Activated naive CD4-positive, alpha-beta T cell treated with anti-CD3 and anti-CD28 coated beads, Interleukin-2, amount 50 U/mL, for 72 hours (primary cell): ENCODE measurements around the gene CDH18. TPM values are rescaled to one million over a fixed set of nuclear protein-coding genes. Genes with fewer than 3 reads are reported as not detected.

ENCODE experiments used
- ATAC-seq, 2 donors: fragments of 150-1000 bp; cut with Tn5 transposase; 2 replicates each; pipeline ENCODE4 v1.10.0; 2021; ENCODE audit warnings: mild to moderate bottlenecking in 2 of 2, moderate library complexity in 2 of 2
- DNase-seq, 2 donors: peaks; one replicate each; pipeline ENCODE4 v3.0.0; 2021 to 2022; ENCODE audit warnings: low spot score in 2 of 2
- H3K27ac Mint-ChIP-seq, 2 donors: one replicate each; pipeline ENCODE4 v1.8.0; 2022; ENCODE audit warnings: mild to moderate bottlenecking in 2 of 2, mixed read lengths in 2 of 2
- H3K36me3 Mint-ChIP-seq, 2 donors: one replicate each; pipeline ENCODE4 v1.8.0; 2022; ENCODE audit warnings: mixed read lengths in 2 of 2
- H3K9me3 Mint-ChIP-seq, 2 donors: one replicate each; pipeline ENCODE4 v1.8.0; 2022; ENCODE audit warnings: mixed read lengths in 2 of 2
- total RNA-seq, 2 donors: library from RNA; stranded (reverse); gene quantifications; one replicate each; pipeline ENCODE4 v1.2.3, GENCODE V29; 2022

The CDH18 gene
- total RNA-seq, 2 donors from 2014 or later = not detected

DNA sequence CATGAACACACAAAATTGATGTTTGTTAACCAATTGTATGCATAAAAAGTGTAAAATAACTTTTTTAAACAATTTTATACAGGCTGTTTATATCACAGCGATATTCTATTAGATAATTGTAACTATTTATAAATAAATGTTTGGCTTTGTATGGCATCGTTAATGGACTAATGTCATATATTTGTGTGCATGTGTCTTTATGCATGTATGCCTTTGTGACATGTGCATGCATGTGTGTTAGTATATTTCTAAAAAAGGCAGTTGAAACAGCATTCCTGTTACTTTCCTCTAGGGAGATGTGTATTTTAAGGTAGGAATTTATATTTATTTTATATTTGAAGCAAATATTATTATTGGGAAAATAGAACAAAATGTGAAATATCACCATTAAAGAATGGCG lies 268.9 kb downstream of the CDH18 start:
- DNase-seq (no peak), ATAC-seq (no peak)
- peaks cover 0 to 4% of the 10 kb centered on the region in 2 donors for H3K9me3 Mint-ChIP-seq
- no peak overlapping the region for H3K27ac Mint-ChIP-seq
- no peaks in the 10 kb centered on the region for H3K36me3 Mint-ChIP-seq

DNA sequence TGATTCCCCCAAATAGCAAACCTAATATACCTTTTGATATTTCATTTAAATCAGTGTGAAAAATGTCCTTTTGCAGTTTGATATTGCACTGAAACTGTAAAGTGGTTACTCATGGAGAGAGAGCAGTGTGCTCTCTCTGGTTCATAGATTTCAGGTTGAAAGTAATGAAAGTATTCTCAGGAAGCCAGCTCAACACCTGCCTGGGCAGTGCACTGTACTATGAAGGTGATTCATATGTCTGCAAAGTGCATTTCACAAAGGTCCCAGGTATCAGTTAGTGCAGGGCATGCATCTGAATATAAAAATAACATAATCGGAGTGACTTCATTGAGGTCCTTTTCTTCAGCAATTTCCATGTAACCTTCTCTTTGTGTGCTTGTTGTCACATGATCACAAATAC lies 274.3 kb downstream of the CDH18 start:
- ATAC-seq = no peak
- Mint-ChIP-seq H3K27ac (no peak overlapping the region), H3K36me3 (no peaks in the 10 kb centered on the region)

DNA sequence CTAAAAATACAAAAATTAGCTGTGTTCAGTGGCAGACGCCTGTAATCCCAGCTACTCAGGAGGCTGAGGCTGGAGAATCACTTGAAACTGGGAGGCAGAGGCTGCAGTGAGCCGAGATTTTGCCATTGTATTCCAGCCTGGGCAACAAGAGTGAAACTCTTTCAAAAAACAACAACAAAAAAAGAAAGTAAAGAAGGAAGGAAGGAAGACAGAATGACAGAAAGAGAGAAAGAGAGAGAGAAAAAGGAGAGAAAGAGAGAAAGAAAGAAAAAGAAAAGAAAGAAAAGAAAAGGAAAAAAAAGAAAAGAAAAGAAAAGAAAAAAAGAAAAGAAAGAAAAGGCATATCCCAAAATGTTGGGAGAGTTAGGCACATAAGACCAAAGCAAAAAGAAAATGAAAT lies 278.6 kb downstream of the CDH18 start:
- DNase-seq (no peak), ATAC-seq (no peak)
- peaks cover 9 to 28% of the 10 kb centered on the region in 2 donors for H3K9me3 Mint-ChIP-seq
- no peak overlapping the region for H3K27ac Mint-ChIP-seq
- no peaks in the 10 kb centered on the region for H3K36me3 Mint-ChIP-seq

More for the DNA sequence above, 274.3 kb downstream of the CDH18 start:
- H3K9me3 Mint-ChIP-seq = peaks cover 9 to 12% of the 10 kb centered on the region in 2 donors
- DNase-seq = no peak

DNA sequence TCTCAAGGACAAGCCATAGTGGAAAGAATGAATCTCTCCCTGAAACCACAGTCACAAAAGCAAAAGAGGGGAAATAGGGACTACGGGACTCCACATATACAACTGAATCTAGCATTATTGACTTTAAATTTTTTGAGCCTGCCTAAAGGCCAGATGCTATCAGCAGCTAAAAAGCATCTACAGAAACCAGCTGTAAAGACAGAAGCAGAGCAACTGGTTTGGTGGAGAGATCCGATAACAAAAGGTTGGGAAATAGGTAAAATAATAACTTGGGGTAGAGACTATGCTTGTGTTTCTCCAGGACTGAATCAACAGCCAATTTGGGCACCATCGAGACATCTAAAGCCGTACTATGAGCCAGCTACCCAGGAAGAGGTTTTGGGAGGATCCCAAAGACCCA lies 281.2 kb downstream of the CDH18 start:
- Mint-ChIP-seq H3K9me3 (peaks cover 10 to 30% of the 10 kb centered on the region in 2 donors), H3K36me3 (no peaks in the 10 kb centered on the region), H3K27ac (no peak overlapping the region)
- DNase-seq (no peak), ATAC-seq (no peak)

DNA sequence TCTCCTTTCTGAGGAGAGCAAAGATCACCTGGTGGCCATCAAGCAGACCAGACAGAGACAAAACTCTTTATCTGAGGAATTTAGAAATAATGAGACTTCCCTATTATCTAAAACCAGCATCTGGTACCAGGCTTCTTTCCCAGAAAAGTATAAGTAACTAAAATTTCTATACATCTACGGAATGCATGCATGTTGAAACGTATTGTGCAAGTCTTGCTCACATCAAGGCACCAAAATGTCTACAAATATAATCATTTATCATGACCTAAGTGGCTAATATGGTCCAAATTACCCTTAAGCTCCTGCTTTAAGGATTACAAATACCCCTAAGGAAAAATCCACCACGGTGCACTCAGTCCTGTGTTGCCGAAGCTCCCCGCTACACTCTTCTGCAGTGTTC lies 286.3 kb downstream of the CDH18 start:
- DNase-seq (no peak), ATAC-seq (no peak)
- H3K36me3 Mint-ChIP-seq = no peaks in the 10 kb centered on the region
- peaks cover 5 to 16% of the 10 kb centered on the region in 2 donors for H3K9me3 Mint-ChIP-seq
- H3K27ac Mint-ChIP-seq = no peak overlapping the region

DNA sequence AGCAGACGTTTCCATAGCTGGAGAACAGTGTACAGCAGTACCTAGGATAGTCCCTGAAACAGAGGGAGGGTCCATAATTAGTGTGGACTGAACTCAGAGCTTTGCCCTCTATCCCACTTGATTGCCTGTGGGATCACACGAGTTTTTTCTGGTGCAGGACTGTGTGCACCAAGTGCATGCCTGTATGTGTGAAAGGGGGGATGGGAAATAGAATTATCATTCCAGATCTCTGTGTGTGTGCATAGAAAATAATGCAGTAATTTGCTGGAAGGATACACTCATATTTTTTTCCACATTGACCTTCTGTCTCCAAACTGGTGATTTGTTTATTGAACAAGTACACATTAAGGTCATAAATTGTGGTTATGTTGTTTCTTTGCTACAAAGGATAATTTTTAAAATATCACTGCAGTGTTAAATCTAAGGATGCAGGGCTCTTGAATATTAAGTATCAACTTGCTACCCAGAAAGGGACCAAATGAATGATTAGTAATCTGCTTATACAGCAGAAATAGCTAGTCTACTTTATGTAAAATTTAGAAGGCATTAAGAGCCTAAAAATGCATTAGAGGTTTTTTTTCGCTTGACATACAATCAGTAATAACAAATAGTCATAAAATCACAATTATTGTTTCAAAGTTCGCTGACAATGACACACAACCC lies 292.9 kb downstream of the CDH18 start:
- no peak for ATAC-seq
- no peak for DNase-seq
- Mint-ChIP-seq H3K9me3 (peaks cover 5 to 10% of the 10 kb centered on the region in 2 donors), H3K27ac (no peak overlapping the region), H3K36me3 (no peaks in the 10 kb centered on the region)

DNA sequence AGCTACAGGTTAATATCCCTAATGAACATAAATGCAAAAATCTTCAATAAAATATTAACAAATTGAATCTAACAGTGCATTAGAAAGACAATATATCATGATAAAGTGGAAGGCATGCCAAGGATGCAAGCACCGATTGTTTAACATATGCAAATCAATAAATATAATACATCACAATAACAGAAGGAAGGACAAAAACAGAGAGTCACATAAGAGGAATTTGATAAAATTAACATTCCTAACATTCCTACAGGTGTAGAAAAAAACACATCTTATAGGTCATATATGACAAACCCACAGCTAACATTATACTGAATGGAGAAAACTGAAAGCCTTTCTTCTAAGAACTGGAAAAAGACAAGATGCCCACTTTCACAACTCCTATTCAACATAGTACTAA lies 297.0 kb downstream of the CDH18 start:
- peaks cover 0 to 12% of the 10 kb centered on the region in 2 donors for H3K36me3 Mint-ChIP-seq
- no peak overlapping the region for H3K27ac Mint-ChIP-seq
- peaks cover 24 to 28% of the 10 kb centered on the region in 2 donors for H3K9me3 Mint-ChIP-seq
- no peak for ATAC-seq
- DNase-seq = no peak

DNA sequence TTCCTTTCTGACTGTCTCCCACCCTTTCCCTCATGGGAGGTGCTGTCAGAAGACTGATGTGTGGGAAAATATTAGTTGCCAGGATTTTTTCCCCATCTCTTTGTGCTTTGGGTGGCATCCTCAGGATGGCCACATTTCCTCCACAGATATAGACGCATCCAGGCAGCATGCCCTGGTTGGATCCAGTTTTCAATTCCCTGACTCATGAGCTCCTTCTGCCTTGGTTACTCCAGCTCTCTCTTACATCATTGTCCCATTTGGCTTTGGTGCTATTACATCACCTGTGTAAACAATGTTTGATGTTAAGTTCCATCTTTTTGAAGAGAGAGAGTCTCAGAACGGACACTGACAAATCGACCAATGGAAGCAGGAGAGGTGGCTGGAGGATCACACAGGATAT lies 302.5 kb downstream of the CDH18 start:
- peaks cover 0 to 12% of the 10 kb centered on the region in 2 donors for H3K36me3 Mint-ChIP-seq
- H3K27ac Mint-ChIP-seq = no peak overlapping the region
- no peak for DNase-seq
- no peak for ATAC-seq
- H3K9me3 Mint-ChIP-seq = peaks cover 24 to 26% of the 10 kb centered on the region in 2 donors

DNA sequence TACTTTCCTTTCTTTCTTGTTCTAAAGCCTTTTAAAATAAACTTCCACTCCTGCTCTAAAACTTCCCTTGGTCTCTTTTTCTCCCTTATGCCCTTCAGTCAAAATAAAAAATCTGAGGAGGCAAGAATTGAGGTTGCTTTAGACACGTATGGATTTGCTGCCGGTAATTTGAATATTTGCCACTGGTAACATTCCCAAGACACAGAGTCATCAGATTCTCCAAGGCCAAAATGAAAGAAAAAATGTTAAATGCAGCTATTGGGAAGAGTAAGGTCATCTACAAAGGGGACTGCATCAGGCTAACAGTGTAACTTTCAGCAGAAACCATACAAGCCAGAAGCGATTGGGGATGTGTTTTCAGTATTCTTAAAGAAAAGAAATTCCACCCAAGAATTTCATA lies 311.1 kb downstream of the CDH18 start:
- peaks cover 19 to 21% of the 10 kb centered on the region in 2 donors for H3K9me3 Mint-ChIP-seq
- H3K27ac Mint-ChIP-seq = no peak overlapping the region

DNA sequence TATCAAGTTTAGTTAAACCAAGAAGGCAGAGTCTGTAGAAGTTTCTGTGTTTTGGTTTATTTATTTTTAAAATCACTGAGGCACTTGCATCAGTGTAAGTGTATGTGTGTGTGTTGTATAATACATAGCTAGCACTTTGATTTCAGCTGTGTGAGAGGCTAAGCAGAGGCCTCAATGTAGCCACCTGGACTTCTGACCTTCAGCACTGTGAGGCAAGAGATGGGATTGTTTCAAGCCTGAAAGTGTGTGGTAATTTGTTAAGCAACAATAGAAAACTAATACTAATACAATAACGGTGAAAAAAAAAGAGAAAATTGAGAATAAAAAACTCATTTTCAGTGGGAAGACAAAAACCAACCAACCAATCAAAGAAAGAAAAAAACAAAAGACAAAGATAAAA lies 327.3 kb downstream of the CDH18 start:
- no peak overlapping the region for H3K27ac Mint-ChIP-seq
- DNase-seq (no peak), ATAC-seq (no peak)
- H3K9me3 Mint-ChIP-seq = peaks cover 0 to 3% of the 10 kb centered on the region in 2 donors
- H3K36me3 Mint-ChIP-seq = no peaks in the 10 kb centered on the region

More for the DNA sequence above, 311.1 kb downstream of the CDH18 start:
- H3K36me3 Mint-ChIP-seq = peaks cover 0 to 5% of the 10 kb centered on the region in 2 donors
- no peak for DNase-seq
- ATAC-seq = no peak

DNA sequence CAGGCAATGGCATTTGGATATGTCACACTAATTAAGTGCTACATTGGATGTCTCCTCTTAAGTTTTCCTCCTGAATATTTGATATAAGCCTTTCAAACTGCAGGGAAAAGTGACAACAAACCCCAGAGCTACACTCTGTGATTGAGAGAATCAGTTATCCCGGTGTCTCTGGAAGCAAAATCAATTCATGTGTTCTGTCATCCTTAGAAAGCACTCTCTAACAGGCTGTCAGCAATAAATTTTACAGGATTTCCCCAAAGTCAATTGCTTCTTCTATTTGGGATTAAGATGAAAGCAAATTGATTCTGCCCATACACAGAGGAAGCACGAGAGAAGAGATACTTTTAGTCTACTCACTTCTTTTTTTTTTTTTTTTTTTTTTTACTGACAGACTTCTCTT lies 332.4 kb downstream of the CDH18 start:
- DNase-seq = no peak
- H3K36me3 Mint-ChIP-seq = no peaks in the 10 kb centered on the region
- H3K9me3 Mint-ChIP-seq = peaks cover 0 to 3% of the 10 kb centered on the region in 2 donors
- no peak for ATAC-seq
- no peak overlapping the region for H3K27ac Mint-ChIP-seq

DNA sequence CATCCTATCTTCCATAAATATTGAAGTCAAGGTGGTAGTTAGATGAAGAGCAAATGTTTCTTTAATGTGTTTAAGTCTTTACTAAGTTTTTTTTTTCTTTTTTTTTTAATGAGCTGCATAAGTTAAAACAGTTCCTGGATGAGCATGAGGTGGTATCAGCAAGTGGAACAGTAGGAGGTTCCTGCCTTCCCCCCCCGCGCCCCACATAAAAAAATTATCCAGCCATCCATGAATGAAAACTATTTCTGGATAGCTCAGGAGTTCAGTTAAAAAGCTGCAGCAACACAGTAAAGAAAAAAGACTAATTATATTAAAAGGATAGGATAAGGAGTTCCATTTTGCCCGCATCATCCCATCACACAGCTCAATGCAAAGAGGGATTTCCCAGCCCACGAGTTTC lies 349.5 kb downstream of the CDH18 start:
- H3K9me3 Mint-ChIP-seq = peaks cover 19 to 25% of the 10 kb centered on the region in 2 donors
- no peaks in the 10 kb centered on the region for H3K36me3 Mint-ChIP-seq
- ATAC-seq (no peak), DNase-seq (no peak)
- H3K27ac Mint-ChIP-seq = no peak overlapping the region

DNA sequence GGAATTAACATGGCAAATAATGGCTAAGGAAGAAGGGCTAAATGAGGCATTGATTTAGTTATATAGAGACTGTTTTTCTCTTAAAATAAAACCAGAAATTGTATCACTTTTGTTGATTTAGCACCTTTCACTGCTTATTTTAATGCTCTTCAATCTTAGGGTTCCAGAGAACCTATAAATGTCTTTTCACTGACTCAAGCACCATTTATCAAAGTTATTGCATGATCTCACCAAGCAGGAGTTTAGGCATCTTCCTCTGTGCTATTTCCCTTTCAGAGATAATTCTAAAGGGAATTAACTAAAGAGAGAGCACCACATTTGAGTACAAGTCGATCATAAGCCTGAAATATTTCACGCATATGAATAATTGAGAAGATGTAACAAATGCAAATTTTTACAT lies 357.1 kb downstream of the CDH18 start:
- H3K9me3 Mint-ChIP-seq = peaks cover 20 to 22% of the 10 kb centered on the region in 2 donors
- no peaks in the 10 kb centered on the region for H3K36me3 Mint-ChIP-seq
- no peak for DNase-seq
- ATAC-seq = no peak
- no peak overlapping the region for H3K27ac Mint-ChIP-seq

DNA sequence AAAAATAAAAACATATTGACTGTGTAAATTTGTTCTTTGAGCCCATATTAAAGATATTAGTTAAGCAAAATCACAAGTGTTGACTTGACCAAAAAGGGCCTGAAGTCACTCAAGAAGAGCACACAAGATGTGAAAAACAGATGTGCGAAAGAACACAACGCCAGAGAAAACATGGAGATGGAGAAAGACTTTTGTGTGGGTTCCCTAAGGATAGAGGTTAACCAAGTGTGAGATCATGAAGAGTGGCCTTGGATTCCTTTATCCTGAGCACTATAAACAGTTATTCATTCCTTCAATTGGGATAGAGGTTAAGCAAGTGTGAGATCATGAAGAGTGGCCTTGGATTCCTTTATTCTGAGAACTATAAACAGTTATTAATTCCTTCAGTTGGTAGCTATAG lies 361.8 kb downstream of the CDH18 start:
- Mint-ChIP-seq H3K36me3 (peaks cover 0 to 7% of the 10 kb centered on the region in 2 donors), H3K9me3 (peaks cover 23 to 27% of the 10 kb centered on the region in 2 donors), H3K27ac (no peak overlapping the region)
- DNase-seq (no peak), ATAC-seq (no peak)

DNA sequence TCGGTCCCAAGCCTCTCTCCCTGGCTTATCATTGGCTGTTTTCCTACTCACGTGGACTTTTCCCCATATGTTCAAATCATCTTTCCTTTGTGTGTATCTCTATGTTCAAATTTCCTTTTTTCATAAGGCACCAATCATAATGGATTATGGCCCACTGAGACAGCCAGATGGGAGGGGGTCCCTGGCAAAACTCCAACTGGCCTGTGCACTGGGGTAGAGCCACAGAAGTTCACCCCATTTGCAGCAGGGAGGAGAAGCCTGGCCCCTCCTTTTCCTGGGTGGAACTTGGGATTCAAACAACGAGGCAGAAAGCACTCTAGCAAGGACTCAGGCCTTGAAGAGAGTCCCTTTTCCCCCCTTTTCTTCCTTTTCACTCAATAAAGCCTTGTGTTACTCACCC lies 362.4 kb downstream of the CDH18 start:
- Mint-ChIP-seq H3K36me3 (peaks cover 0 to 7% of the 10 kb centered on the region in 2 donors), H3K27ac (no peak overlapping the region), H3K9me3 (peaks cover 23 to 28% of the 10 kb centered on the region in 2 donors)
- no peak for DNase-seq
- no peak for ATAC-seq

DNA sequence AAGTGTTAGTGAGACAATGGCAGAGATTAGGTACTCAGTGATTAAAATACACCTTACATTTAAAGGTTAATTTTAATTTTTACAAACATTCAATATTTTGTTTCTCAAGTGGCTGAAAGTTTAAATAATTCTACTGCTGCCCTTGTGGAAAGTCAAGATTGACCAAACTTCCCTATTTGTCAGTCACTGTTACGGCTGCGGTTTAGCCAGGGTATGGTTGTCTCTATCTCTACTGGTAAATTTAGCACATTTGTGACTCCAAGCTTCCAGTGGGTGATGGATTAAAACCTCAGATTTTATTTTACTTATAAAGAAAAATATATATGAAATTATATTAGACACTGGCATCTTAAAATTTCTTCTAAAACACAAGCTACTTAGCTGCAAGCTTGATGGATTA lies 368.4 kb downstream of the CDH18 start:
- Mint-ChIP-seq H3K9me3 (peaks cover 5 to 19% of the 10 kb centered on the region in 2 donors), H3K27ac (no peak overlapping the region), H3K36me3 (no peaks in the 10 kb centered on the region)
- no peak for ATAC-seq
- no peak for DNase-seq

DNA sequence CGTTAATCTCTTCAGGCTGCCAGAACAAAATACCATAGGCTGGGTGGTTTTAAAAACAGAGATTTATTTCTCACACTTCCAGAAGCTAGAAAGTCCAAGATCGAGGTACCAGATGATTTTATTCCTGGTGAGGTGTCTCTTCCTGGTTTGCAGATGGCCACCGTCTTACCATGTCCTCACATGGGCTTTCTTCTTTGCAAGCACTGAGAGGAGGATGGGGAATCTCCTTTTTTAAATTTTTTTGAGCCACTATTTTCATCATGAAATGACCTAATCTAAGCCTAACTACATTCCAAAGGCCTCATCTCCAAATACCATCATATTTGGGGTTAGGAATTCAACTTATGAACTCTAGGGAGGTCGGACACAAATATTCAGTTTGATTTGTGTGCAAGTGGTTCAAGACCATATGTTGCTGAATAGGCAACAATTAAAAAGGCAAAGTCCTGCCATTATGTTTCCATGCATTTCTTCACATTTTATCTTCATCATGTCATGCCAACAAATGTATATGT lies 371.2 kb downstream of the CDH18 start:
- ATAC-seq (no peak), DNase-seq (no peak)
- Mint-ChIP-seq H3K36me3 (no peaks in the 10 kb centered on the region), H3K9me3 (peaks cover 4 to 19% of the 10 kb centered on the region in 2 donors), H3K27ac (no peak overlapping the region)

DNA sequence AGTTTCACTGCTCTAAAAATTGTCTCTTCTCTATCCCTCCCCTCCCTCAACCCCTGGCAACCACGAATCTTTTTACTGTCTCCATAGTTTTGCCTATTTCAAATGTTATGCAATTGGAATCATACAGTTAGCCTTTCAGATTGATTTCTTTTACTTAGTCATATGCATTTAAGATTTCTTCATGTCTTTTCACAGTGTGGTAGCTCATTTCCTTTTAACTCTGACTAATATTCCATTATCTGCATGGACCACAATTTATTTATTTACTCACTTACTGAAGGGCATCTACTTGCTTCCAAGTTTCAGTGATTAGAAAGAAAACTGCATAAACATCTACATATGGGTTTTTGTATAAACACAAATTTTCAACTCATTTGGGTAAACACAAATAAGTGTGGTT lies 372.3 kb downstream of the CDH18 start:
- Mint-ChIP-seq H3K27ac (no peak overlapping the region), H3K36me3 (no peaks in the 10 kb centered on the region), H3K9me3 (peaks cover 10 to 19% of the 10 kb centered on the region in 2 donors)
- DNase-seq (no peak), ATAC-seq (no peak)
